Head of caudate nucleus (tissue), 42 donors: ENCODE data around the gene KRTAP10-8.
"Not testable (repeated sequence)": the region's sequence is repeated elsewhere in the genome, so short reads cannot be mapped to it uniquely, and the experiment has no call there.

Source experiments
- DNase-seq, 42 donors: peaks; one replicate each; pipeline versions ENCODE4 v3.0.0 to v3.0.0-alpha.2; 2020 to 2021; ENCODE audit warnings: mixed read lengths in 7 of 42
- intact Hi-C: fragments of 100-400 bp; cut with DNase I; formaldehyde crosslinking; loops from one replicate; pipeline ENCODE4 v1.15.0; 2022

Gene KRTAP10-8

DNA sequence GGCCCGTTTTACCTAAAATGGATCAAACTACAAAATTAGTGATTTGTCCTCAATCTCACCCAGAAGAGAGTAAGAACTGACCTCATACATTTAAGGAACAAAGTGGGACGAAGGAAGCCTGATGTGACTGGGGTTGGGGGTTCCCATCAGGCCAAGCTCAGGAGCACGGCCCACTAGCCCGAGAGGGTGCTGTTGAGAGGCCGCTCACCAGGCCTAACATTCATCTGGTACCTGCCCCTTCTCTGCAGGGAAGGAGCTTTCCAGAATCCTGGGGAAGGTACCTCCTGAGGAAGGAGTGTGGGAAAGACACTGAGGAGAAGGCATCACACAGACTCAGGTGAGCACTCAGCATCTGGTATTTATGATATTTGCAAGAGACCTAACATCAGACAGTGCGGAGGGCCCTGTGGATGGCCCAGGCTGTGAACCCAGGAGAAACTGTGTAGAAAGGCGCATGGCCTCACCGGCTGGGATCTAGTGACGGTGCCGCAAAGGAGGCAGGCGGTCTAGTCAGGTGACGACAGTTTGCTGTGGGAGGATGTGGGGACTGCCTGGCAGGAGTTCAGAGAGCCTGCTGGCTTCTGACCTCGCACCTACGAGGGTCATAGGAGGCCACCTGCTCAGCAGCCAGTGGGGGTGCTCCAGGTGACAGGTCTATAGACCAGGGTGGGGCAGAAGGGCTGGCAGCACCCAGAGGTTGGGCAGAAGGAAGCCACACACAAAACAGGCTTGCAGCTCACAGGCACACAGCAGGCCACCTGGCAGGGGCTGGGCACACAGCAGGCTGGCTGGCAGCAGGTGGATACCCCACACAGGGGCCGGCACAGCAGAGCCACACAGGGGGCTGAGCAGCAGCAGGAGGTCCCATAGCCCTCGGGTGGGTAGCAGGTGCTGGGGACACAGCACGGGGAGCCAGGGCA is 42.0 kb downstream of the KRTAP10-8 start:
- intact Hi-C loops, result no loop called here
- no peak for DNase-seq

- intact Hi-C loops, result no loop called here
- DNase-seq, result no peak
Observed at GRCh38 chr21:44654576-44655175, 42.8 kb downstream of the KRTAP10-8 start, which contains the start of gene KRTAP12-4. Gene KRTAP12-4, minus strand, starts transcription at chr21:44654659. Its CDS starts 45 bp downstream, at chr21:44654614.

- no peak for DNase-seq
- intact Hi-C loops, result no loop called here
Observed at GRCh38 chr21:44656868-44657267, 45.0 kb downstream of the KRTAP10-8 start.

DNA sequence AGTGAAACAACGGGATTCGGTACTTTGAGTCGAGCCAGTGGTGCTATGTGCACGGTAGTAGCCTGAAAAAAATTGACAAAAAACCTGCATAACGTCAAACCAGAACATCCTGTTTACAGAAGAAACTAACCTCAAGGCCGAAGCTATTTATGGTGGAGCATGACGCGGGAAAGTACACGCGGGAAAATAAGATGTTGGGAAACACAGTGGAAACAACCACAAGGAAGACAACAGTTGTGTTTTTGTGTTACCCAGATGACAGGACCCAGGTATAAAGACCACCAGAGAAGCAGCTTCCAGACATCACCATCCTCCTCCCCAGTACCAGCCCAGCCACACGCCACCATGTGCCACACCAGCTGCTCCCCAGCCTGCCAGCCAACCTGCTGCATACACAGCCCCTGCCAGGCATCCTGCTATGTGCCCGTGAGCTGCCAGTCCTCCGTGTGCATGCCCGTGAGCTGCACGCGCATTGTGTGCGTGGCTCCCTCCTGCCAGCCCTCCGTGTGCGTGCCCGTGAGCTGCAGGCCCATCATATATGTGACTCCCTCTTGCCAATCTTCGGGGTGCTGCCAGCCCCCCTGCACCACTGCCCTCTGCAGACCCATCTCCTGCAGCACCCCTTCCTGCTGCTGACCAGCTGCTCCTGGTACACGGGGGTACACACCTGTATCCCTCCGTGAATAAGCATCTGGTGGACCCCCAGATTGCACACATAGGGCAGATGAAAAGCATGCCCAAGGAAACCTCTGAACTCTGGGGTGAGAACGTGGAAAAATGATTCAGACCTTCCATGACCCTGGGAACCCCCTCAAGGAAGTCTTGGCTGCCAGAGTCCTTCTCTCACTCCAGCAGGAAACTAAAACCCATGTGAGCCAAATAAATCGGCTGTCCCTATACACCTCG is 46.0 kb downstream of the KRTAP10-8 start, which contains the start of gene KRTAP12-3:
Gene KRTAP12-3, plus strand, starts transcription at position 298 of the 906 bp plus-strand sequence. Its CDS starts 48 bp downstream, at position 346.
- DNase-seq, result no peak
- intact Hi-C loops, result no loop called here

DNA sequence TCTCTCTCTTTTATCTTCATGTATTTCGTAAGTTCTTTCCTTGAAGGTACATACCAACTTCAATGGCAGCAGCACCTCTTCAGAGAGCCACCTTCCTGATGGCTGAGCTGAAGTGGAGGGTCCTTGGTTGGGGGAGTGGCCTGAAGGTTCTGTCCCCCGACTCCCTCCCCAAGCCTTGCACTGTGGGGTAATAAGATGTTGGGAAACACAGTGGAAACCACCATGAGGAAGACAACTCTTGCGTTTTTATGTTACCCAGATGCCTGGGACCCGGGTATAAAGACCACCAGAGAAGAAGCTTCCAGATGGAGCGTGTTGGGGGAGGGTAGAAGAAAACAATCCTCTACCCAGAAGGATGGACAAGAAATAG is 46.6 kb downstream of the KRTAP10-8 start:
- DNase-seq, result no peak
- intact Hi-C loops, result no loop called here

GRCh38 chr21:44658913-44659595 is 47.2 kb downstream of the KRTAP10-8 start:
- intact Hi-C loops, result no loop called here
- DNase-seq, result no peak

GRCh38 chr21:44661567-44661966 is 49.7 kb downstream of the KRTAP10-8 start:
- intact Hi-C loops, DNase-seq: not testable (repeated sequence)
